HepG2 (cell line): ENCODE data around the gene FMNL1. TPM values are rescaled to one million over a fixed set of nuclear protein-coding genes. Genes with fewer than 3 reads are reported as not detected.

Experiments
- AGO1 ChIP-seq: fragments of 200-400 bp; formaldehyde crosslinking; IDR thresholded peaks from 2 replicates; pipeline ENCODE4 v1.6.1; 2017; ENCODE audit warnings: mild to moderate bottlenecking, low read depth, low read length, moderate library complexity; ENCODE audit not compliant: poor library complexity, severe bottlenecking
- ELF1 ChIP-seq: sonication (generic); formaldehyde crosslinking; IDR thresholded peaks from 2 replicates; pipeline ENCODE4 v1.4.0; 2020; ENCODE audit warnings: missing genetic modification reagents
- FOXJ3 ChIP-seq: sonication (generic); formaldehyde crosslinking; IDR thresholded peaks from 2 replicates; pipeline ENCODE4 v1.4.0; 2020; ENCODE audit warnings: missing genetic modification reagents, mild to moderate bottlenecking, borderline replicate concordance
- GATAD2A ChIP-seq: IDR thresholded peaks from 2 replicates; pipeline ENCODE4 v1.6.1; 2016
- KDM2A ChIP-seq: sonication (generic); formaldehyde crosslinking; IDR thresholded peaks from 2 replicates; pipeline ENCODE4 v1.4.0; 2020; ENCODE audit warnings: low read depth, missing genetic modification reagents, borderline replicate concordance
- MIER2 ChIP-seq: IDR thresholded peaks from 2 replicates; pipeline ENCODE4 v1.6.1; 2016; ENCODE audit warnings: missing biosample characterization, missing genetic modification reagents
- NFKBIZ ChIP-seq: IDR thresholded peaks from 2 replicates; pipeline ENCODE4 v1.6.1; 2018; ENCODE audit warnings: missing genetic modification reagents, missing compliant biosample characterization
- NONO ChIP-seq, 2 experiments: fragments of 450-650 bp in 1 of 2; sonication (generic) in 1 of 2; formaldehyde crosslinking in 1 of 2; IDR thresholded peaks in 1 of 2; conservative IDR thresholded peaks in 1 of 2; 2 replicates each; pipeline versions ENCODE4 v1.6.1 to v1.8.0; 2017 to 2022; ENCODE audit warnings: mild to moderate bottlenecking in 1 of 2, missing genetic modification reagents in 1 of 2, moderate library complexity in 1 of 2
- PCBP1 ChIP-seq: fragments of 200-400 bp; formaldehyde crosslinking; IDR thresholded peaks from 2 replicates; pipeline ENCODE4 v1.6.1; 2017; ENCODE audit warnings: mild to moderate bottlenecking, low read depth, low read length, borderline replicate concordance
- SP4 ChIP-seq: sonication (generic); formaldehyde crosslinking; IDR thresholded peaks from 2 replicates; pipeline ENCODE4 v1.8.1; 2023; ENCODE audit warnings: mild to moderate bottlenecking, missing genetic modification reagents
- ZNF24 ChIP-seq: fragments of 450-650 bp; IDR thresholded peaks from 2 replicates; pipeline ENCODE4 v1.6.1; 2017; ENCODE audit warnings: antibody characterized with exemption, mild to moderate bottlenecking
- ZNF292 ChIP-seq: sonication (generic); formaldehyde crosslinking; IDR thresholded peaks from 2 replicates; pipeline ENCODE4 v1.8.1; 2022; ENCODE audit warnings: mild to moderate bottlenecking, low read depth, missing genetic modification reagents, borderline replicate concordance
- ZNF552 ChIP-seq: sonication (generic); formaldehyde crosslinking; IDR thresholded peaks from 2 replicates; pipeline ENCODE4 v1.9.0; 2022; ENCODE audit warnings: missing genetic modification reagents, mild to moderate bottlenecking, borderline replicate concordance
- ZNF724P ChIP-seq: sonication (generic); formaldehyde crosslinking; IDR thresholded peaks from 2 replicates; pipeline ENCODE4 v1.8.0; 2022; ENCODE audit warnings: missing genetic modification reagents, borderline replicate concordance
- ZNF761 ChIP-seq: sonication (generic); formaldehyde crosslinking; conservative IDR thresholded peaks from 2 replicates; pipeline ENCODE4 v1.4.0; 2020; ENCODE audit warnings: mild to moderate bottlenecking, missing genetic modification reagents
- ZNF841 ChIP-seq: sonication (generic); formaldehyde crosslinking; IDR thresholded peaks from 2 replicates; pipeline ENCODE4 v1.8.1; 2023; ENCODE audit warnings: missing genetic modification reagents, borderline replicate concordance
- polyA plus RNA-seq, 8 experiments: library from polyadenylated mRNA; depleted of rRNA in 3 of 8; stranded (reverse) in 7 of 8; unstranded in 1 of 8; fragments of >200 nt; fragmentation: Illumina TruSeq in 4 of 8; extraction: Trizol in 4 of 8; gene quantifications; 2 replicates each; pipeline versions ENCODE4 v1.2.1 to v1.2.3, GENCODE V29; 2011 to 2016; ENCODE audit warnings: low read depth in 4 of 8, missing spikeins in 1 of 8, mixed read lengths in 1 of 8; ENCODE audit not compliant: insufficient read depth in 1 of 8
- total RNA-seq, 5 experiments: library from RNA; depleted of rRNA; stranded (reverse); fragments of >200 nt; fragmentation: Illumina TruSeq; extraction: Trizol; gene quantifications; 2 replicates each; pipeline ENCODE4 v1.2.3, GENCODE V29; 2016; ENCODE audit warnings: low read depth in 1 of 5
- TF ChIP-seq, protein P1 (sequence below): sonication (generic); IDR thresholded peaks from 2 replicates; pipeline ENCODE4 v1.6.1; 2016; ENCODE audit warnings: low read depth, borderline replicate concordance

FMNL1 gene
- total and polyA plus RNA-seq, 2 of the 13 experiments (the other 11 are each of a cell fraction or from before 2014, with no cell fraction given): 0.53 to 0.70 TPM

DNA sequence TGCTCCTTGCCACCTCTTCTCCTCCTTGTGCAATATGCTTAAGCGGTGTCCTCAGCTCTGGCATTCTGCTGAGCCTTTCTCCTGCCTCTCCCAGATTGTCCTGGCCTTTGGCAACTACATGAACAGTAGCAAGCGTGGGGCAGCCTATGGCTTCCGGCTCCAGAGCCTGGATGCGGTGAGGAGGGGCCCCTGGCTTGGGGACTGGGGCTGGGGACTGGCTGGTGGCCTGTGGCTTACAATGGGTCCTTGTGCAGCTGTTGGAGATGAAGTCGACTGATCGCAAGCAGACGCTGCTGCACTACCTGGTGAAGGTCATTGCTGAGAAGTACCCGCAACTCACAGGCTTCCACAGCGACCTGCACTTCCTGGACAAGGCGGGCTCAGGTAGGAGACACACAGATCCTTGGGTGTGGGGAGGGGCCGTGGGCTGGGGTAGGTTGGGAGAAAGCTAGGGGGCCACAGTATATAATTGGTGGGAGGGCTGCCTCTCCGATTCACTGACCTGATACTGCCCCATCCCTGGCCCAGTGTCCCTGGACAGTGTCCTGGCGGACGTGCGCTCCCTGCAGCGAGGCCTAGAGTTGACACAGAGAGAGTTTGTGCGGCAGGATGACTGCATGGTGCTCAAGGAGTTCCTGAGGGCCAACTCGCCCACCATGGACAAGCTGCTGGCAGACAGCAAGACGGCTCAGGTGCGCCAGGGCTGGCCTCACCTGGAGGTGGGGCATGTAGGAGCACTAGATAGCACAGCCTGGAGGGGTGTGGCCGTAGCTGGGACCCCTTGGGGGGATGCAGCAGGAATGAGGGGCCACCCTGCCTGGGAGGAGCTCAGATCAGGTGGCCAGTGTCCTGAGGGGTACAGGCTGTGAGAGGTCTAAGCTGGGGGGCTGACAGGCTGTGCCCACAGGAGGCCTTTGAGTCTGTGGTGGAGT is 23.3 kb downstream of the FMNL1 start (continued):
- TF ChIP-seq AGO1 (peak; percentile 35), GATAD2A (CRISPR knock-in tag) (peak; percentile 46), PCBP1 (0 out of 2 replicates have a peak, but pooled peaks have one; percentile 20), ZNF24 (no peak), NFKBIZ (CRISPR knock-in tag) (no peak), ZNF724P (CRISPR knock-in tag) (0 out of 2 replicates have a peak, but pooled peaks have one; percentile 25), ZNF292 (CRISPR knock-in tag) (0 out of 2 replicates have a peak, but pooled peaks have one; percentile 29), ELF1 (CRISPR knock-in tag) (peak; percentile 54; the same call in 1 of the 2 replicates), ZNF841 (CRISPR knock-in tag) (peak; percentile 97; the same call in 1 of the 2 replicates), ZNF761 (CRISPR knock-in tag) (no peak), ZNF552 (CRISPR knock-in tag) (no peak), SP4 (peak; percentile 44; the same call in 1 of the 2 replicates), FOXJ3 (no peak), NONO (IDR thresholded peaks at IDR 0.05) (no peak), NONO (CRISPR knock-in tag; conservative IDR thresholded peaks at IDR 0.05) (peak; percentile 67), KDM2A (CRISPR knock-in tag) (0 out of 2 replicates have a peak, but pooled peaks have one; percentile 43), MIER2 (0 out of 2 replicates have a peak, but pooled peaks have one; percentile 9)
- TF ChIP-seq, protein P1, sequence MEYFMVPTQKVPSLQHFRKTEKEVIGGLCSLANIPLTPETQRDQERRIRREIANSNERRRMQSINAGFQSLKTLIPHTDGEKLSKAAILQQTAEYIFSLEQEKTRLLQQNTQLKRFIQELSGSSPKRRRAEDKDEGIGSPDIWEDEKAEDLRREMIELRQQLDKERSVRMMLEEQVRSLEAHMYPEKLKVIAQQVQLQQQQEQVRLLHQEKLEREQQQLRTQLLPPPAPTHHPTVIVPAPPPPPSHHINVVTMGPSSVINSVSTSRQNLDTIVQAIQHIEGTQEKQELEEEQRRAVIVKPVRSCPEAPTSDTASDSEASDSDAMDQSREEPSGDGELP: peak; percentile 43; the same call in 1 of the 2 replicates
